Liver (tissue), 9 donors: ENCODE results near the gene RAB38. TPM values are rescaled to one million over a fixed set of nuclear protein-coding genes. Genes with fewer than 3 reads are reported as not detected.

Experiments
- DNase-seq: peaks from one replicate; pipeline ENCODE4 v3.0.0-alpha.2; 2017; ENCODE audit warnings: low spot score
- H3K27ac ChIP-seq, 2 donors: one replicate each; pipeline ENCODE4 v1.7.0; 2013; ENCODE audit warnings: inconsistent platforms in 2 of 2, low read length in 2 of 2, control low read depth in 1 of 2, low read depth in 1 of 2, mild to moderate bottlenecking in 1 of 2
- H3K27me3 ChIP-seq, 4 donors: one replicate each; pipeline versions ENCODE4 v1.6.1 to v1.7.0; 2013; ENCODE audit warnings: low read length in 3 of 4, inconsistent platforms in 1 of 4, mild to moderate bottlenecking in 1 of 4, moderate library complexity in 1 of 4; ENCODE audit not compliant: control insufficient read depth in 4 of 4, insufficient read depth in 4 of 4
- H3K36me3 ChIP-seq, 4 donors: one replicate each; pipeline versions ENCODE4 v1.6.1 to v1.7.0; 2013; ENCODE audit warnings: low read length in 3 of 4, mild to moderate bottlenecking in 3 of 4, low read depth in 1 of 4, moderate library complexity in 1 of 4; ENCODE audit not compliant: control insufficient read depth in 4 of 4, insufficient read depth in 3 of 4
- H3K4me1 ChIP-seq, 4 donors: one replicate each; pipeline versions ENCODE4 v1.6.1 to v1.7.0; 2013; ENCODE audit warnings: low read length in 3 of 4, mild to moderate bottlenecking in 3 of 4, moderate library complexity in 1 of 4; ENCODE audit not compliant: control insufficient read depth in 4 of 4, insufficient read depth in 4 of 4
- H3K4me3 ChIP-seq, 3 donors: one replicate each; pipeline versions ENCODE4 v1.6.1 to v1.7.0; 2013; ENCODE audit warnings: low read length in 3 of 3, control low read depth in 1 of 3, low read depth in 1 of 3, mild to moderate bottlenecking in 1 of 3
- H3K9ac ChIP-seq, 2 donors: one replicate each; pipeline ENCODE4 v1.7.0; 2013; ENCODE audit warnings: low read length in 2 of 2, mild to moderate bottlenecking in 2 of 2, moderate library complexity in 2 of 2, control low read depth in 1 of 2, low read depth in 1 of 2
- H3K9me3 ChIP-seq, 4 donors: one replicate each; pipeline versions ENCODE4 v1.6.1 to v1.7.0; 2013; ENCODE audit warnings: low read length in 3 of 4; ENCODE audit not compliant: control insufficient read depth in 4 of 4
- ATF3 ChIP-seq: IDR thresholded peaks from 2 replicates; pipeline ENCODE4 v1.6.1; 2016; ENCODE audit warnings: antibody characterized with exemption
- EGR1 ChIP-seq, 2 donors: IDR thresholded peaks; 2 replicates each; pipeline ENCODE4 v1.6.1; 2016 to 2018; ENCODE audit warnings: antibody characterized with exemption in 2 of 2, low read depth in 2 of 2
- FOXA1 ChIP-seq: IDR thresholded peaks from 2 replicates; pipeline ENCODE4 v1.6.1; 2016; ENCODE audit warnings: antibody characterized with exemption
- FOXA2 ChIP-seq: IDR thresholded peaks from 2 replicates; pipeline ENCODE4 v1.6.1; 2016; ENCODE audit warnings: antibody characterized with exemption
- GABPA ChIP-seq, 2 donors: IDR thresholded peaks in 1 of 2; conservative IDR thresholded peaks in 1 of 2; 2 replicates each; pipeline ENCODE4 v1.6.1; 2016; ENCODE audit warnings: antibody characterized with exemption in 2 of 2, mild to moderate bottlenecking in 1 of 2, moderate library complexity in 1 of 2
- HNF4A ChIP-seq, 2 donors: conservative IDR thresholded peaks; 2 replicates each; pipeline ENCODE4 v1.6.1; 2016; ENCODE audit warnings: antibody characterized with exemption in 2 of 2, mild to moderate bottlenecking in 2 of 2
- HNF4G ChIP-seq: IDR thresholded peaks from 2 replicates; pipeline ENCODE4 v1.6.1; 2016; ENCODE audit warnings: antibody characterized with exemption
- JUND ChIP-seq, 2 donors: IDR thresholded peaks; 2 replicates each; pipeline ENCODE4 v1.6.1; 2016; ENCODE audit warnings: antibody characterized with exemption in 2 of 2
- NR2F2 ChIP-seq: IDR thresholded peaks from 2 replicates; pipeline ENCODE4 v1.6.1; 2016; ENCODE audit warnings: antibody characterized with exemption
- RAD21 ChIP-seq, 2 donors: IDR thresholded peaks; 2 replicates each; pipeline ENCODE4 v1.6.1; 2016; ENCODE audit warnings: antibody characterized with exemption in 2 of 2, mild to moderate bottlenecking in 2 of 2
- REST ChIP-seq: IDR thresholded peaks from 2 replicates; pipeline ENCODE4 v1.6.1; 2016; ENCODE audit warnings: antibody characterized with exemption, mild to moderate bottlenecking
- RXRA ChIP-seq, 2 donors: IDR thresholded peaks; 2 replicates each; pipeline ENCODE4 v1.6.1; 2017 to 2018; ENCODE audit warnings: antibody characterized with exemption in 2 of 2, mild to moderate bottlenecking in 1 of 2
- SP1 ChIP-seq: IDR thresholded peaks from 2 replicates; pipeline ENCODE4 v1.6.1; 2018; ENCODE audit warnings: antibody characterized with exemption, mild to moderate bottlenecking
- TAF1 ChIP-seq: conservative IDR thresholded peaks from 2 replicates; pipeline ENCODE4 v1.6.1; 2016; ENCODE audit warnings: antibody characterized with exemption, mild to moderate bottlenecking
- YY1 ChIP-seq: IDR thresholded peaks from 2 replicates; pipeline ENCODE4 v1.6.1; 2016; ENCODE audit warnings: antibody characterized with exemption, mild to moderate bottlenecking
- WGBS: extraction: QIAGEN DNeasy Blood & Tissue Kit; methylation state at CpG from one replicate; pipeline ENCODE4 v1.1.7; 2013; 5-methylcytosine and 5-hydroxymethylcytosine counted together
- polyA plus RNA-seq, 2 donors: library from polyadenylated mRNA; stranded (reverse) in 1 of 2; unstranded in 1 of 2; fragments of 200-250 nt in 1 of 2; fragments of >200 nt in 1 of 2; fragmentation: Nextera tagmentation in 1 of 2; extraction: Ambion mirVana in 1 of 2; gene quantifications; one replicate each; pipeline versions ENCODE4 v1.2.1 to v1.2.3, GENCODE V29; 2013 to 2015
- total RNA-seq, 2 donors: library from RNA; depleted of rRNA; stranded (reverse); fragments of >200 nt; gene quantifications; one replicate each; pipeline ENCODE4 v1.2.3, GENCODE V29; 2014
- TF ChIP-seq, protein P1 (sequence below): fragments of 150-350 bp; IDR thresholded peaks from 2 replicates; pipeline ENCODE4 v1.5.1; 2017; ENCODE audit warnings: improper control_type of control experiment, low read depth, low read length; ENCODE audit not compliant: missing input control
- TF ChIP-seq, protein P2 (sequence below): IDR thresholded peaks from 2 replicates; pipeline ENCODE4 v1.6.1; 2016; ENCODE audit warnings: antibody characterized with exemption
- TF ChIP-seq, protein P3 (sequence below): IDR thresholded peaks from 2 replicates; pipeline ENCODE4 v1.6.1; 2016; ENCODE audit warnings: antibody characterized with exemption
- donor health status: healthy.
- donor health status: healthy.
- donor health status: healthy.
- donor health status: healthy.
- donor health status: healthy.

Gene RAB38
- total and polyA plus RNA-seq, 4 donors: 0.32 to 2.2 (median 0.48) TPM

DNA sequence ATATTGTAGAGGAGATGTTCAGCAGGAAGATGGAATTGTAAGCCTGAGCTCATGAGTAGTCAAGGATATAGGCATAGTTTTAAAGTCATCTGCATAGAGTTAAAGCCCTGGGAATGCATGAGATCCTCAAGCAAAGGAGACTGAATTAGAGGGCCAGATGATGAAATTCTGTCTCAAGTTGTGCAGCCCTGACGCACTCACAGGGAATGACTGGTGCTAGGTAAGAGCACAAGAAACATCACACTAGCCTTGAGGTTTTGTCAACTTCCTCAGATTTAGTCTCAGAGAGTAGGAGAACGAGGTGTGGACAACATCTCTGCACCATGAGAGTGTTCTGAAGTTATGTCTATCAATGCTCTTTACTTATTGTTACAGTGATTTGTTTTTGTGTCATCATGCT is 5.8 kb downstream of the RAB38 start:
- no peak for DNase-seq
- WGBS: 77% methylated on average over 2 of the region's 2 CpGs

More for the DNA sequence above, 5.8 kb downstream of the RAB38 start:
- H3K9me3 ChIP-seq: no peaks in the 10 kb centered on the region
- no peaks in the 10 kb centered on the region for H3K27me3 ChIP-seq
- TF ChIP-seq NR2F2 (no peak), ATF3 (no peak), FOXA1 (no peak), EGR1 (IDR thresholded peaks at IDR 0.05; ENCODE audit: low read depth in 2 of 2) (no peak), JUND (IDR thresholded peaks at IDR 0.05) (no peak), RXRA (IDR thresholded peaks at IDR 0.05) (no peak), HNF4A (conservative IDR thresholded peaks at IDR 0.05) (no peak), RAD21 (IDR thresholded peaks at IDR 0.05) (no peak), REST (no peak), GABPA (IDR thresholded peaks at IDR 0.05 in 1 of 2, conservative IDR thresholded peaks at IDR 0.05 in 1 of 2) (no peak), HNF4G (no peak), TAF1 (no peak), FOXA2 (no peak), SP1 (no peak), YY1 (no peak)
- TF ChIP-seq, protein P1, sequence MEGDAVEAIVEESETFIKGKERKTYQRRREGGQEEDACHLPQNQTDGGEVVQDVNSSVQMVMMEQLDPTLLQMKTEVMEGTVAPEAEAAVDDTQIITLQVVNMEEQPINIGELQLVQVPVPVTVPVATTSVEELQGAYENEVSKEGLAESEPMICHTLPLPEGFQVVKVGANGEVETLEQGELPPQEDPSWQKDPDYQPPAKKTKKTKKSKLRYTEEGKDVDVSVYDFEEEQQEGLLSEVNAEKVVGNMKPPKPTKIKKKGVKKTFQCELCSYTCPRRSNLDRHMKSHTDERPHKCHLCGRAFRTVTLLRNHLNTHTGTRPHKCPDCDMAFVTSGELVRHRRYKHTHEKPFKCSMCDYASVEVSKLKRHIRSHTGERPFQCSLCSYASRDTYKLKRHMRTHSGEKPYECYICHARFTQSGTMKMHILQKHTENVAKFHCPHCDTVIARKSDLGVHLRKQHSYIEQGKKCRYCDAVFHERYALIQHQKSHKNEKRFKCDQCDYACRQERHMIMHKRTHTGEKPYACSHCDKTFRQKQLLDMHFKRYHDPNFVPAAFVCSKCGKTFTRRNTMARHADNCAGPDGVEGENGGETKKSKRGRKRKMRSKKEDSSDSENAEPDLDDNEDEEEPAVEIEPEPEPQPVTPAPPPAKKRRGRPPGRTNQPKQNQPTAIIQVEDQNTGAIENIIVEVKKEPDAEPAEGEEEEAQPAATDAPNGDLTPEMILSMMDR: no peak
- TF ChIP-seq, protein P2, sequence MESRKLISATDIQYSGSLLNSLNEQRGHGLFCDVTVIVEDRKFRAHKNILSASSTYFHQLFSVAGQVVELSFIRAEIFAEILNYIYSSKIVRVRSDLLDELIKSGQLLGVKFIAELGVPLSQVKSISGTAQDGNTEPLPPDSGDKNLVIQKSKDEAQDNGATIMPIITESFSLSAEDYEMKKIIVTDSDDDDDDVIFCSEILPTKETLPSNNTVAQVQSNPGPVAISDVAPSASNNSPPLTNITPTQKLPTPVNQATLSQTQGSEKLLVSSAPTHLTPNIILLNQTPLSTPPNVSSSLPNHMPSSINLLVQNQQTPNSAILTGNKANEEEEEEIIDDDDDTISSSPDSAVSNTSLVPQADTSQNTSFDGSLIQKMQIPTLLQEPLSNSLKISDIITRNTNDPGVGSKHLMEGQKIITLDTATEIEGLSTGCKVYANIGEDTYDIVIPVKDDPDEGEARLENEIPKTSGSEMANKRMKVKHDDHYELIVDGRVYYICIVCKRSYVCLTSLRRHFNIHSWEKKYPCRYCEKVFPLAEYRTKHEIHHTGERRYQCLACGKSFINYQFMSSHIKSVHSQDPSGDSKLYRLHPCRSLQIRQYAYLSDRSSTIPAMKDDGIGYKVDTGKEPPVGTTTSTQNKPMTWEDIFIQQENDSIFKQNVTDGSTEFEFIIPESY: no peak
- TF ChIP-seq, protein P3, sequence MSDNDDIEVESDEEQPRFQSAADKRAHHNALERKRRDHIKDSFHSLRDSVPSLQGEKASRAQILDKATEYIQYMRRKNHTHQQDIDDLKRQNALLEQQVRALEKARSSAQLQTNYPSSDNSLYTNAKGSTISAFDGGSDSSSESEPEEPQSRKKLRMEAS: no peak
- no peaks in the 10 kb centered on the region for H3K36me3 ChIP-seq
- no peak overlapping the region for H3K27ac ChIP-seq
- no peak overlapping the region for H3K4me3 ChIP-seq
- no peak overlapping the region for H3K9ac ChIP-seq
- no peaks in the 10 kb centered on the region for H3K4me1 ChIP-seq
